Rectal smooth muscle tissue (tissue), 1 donor: Measurements from ENCODE around the gene BMP7.

Experiments used
- H3K27ac ChIP-seq: one replicate; pipeline ENCODE4 v1.7.0; 2013; ENCODE audit warnings: low read depth, low read length, inconsistent platforms
- H3K27me3 ChIP-seq: one replicate; pipeline ENCODE4 v1.7.0; 2013; ENCODE audit warnings: low read length; ENCODE audit not compliant: control insufficient read depth, insufficient read depth
- H3K36me3 ChIP-seq: one replicate; pipeline ENCODE4 v1.7.0; 2013; ENCODE audit warnings: low read length; ENCODE audit not compliant: control insufficient read depth, insufficient read depth
- H3K4me1 ChIP-seq: one replicate; pipeline ENCODE4 v1.7.0; 2013; ENCODE audit warnings: low read length; ENCODE audit not compliant: control insufficient read depth, insufficient read depth
- H3K4me3 ChIP-seq: one replicate; pipeline ENCODE4 v1.7.0; 2013; ENCODE audit warnings: low read length
- H3K9ac ChIP-seq: one replicate; pipeline ENCODE4 v1.7.0; 2013; ENCODE audit warnings: low read length

BMP7 gene

GRCh38 chr20:57131601-57132391, 134.6 kb downstream of the BMP7 start:
- Histone ChIP-seq H3K4me3 (no peak overlapping the region), H3K36me3 (no peaks in the 10 kb centered on the region), H3K27me3 (no peaks in the 10 kb centered on the region), H3K4me1 (no peaks in the 10 kb centered on the region), H3K27ac (no peak overlapping the region), H3K9ac (no peak overlapping the region)

GRCh38 chr20:57131077-57131476, 135.4 kb downstream of the BMP7 start:
- no peak overlapping the region for H3K4me3 ChIP-seq
- no peaks in the 10 kb centered on the region for H3K27me3 ChIP-seq
- H3K9ac ChIP-seq, result no peak overlapping the region
- no peaks in the 10 kb centered on the region for H3K36me3 ChIP-seq
- H3K27ac ChIP-seq, result no peak overlapping the region
- no peaks in the 10 kb centered on the region for H3K4me1 ChIP-seq

GRCh38 chr20:57130160-57130772, 136.2 kb downstream of the BMP7 start:
- Histone ChIP-seq H3K4me3 (no peak overlapping the region), H3K9ac (no peak overlapping the region), H3K27ac (no peak overlapping the region), H3K4me1 (no peaks in the 10 kb centered on the region), H3K36me3 (no peaks in the 10 kb centered on the region), H3K27me3 (no peaks in the 10 kb centered on the region)

GRCh38 chr20:57129303-57129702, 137.1 kb downstream of the BMP7 start:
- H3K27ac ChIP-seq, result no peak overlapping the region
- H3K27me3 ChIP-seq, result no peaks in the 10 kb centered on the region
- H3K4me1 ChIP-seq, result no peaks in the 10 kb centered on the region
- no peak overlapping the region for H3K4me3 ChIP-seq
- no peak overlapping the region for H3K9ac ChIP-seq
- H3K36me3 ChIP-seq, result no peaks in the 10 kb centered on the region

GRCh38 chr20:57128044-57128757, 138.2 kb downstream of the BMP7 start:
- Histone ChIP-seq H3K27me3 (no peaks in the 10 kb centered on the region), H3K36me3 (no peaks in the 10 kb centered on the region), H3K9ac (no peak overlapping the region), H3K4me1 (no peaks in the 10 kb centered on the region), H3K4me3 (no peak overlapping the region), H3K27ac (no peak overlapping the region)

DNA sequence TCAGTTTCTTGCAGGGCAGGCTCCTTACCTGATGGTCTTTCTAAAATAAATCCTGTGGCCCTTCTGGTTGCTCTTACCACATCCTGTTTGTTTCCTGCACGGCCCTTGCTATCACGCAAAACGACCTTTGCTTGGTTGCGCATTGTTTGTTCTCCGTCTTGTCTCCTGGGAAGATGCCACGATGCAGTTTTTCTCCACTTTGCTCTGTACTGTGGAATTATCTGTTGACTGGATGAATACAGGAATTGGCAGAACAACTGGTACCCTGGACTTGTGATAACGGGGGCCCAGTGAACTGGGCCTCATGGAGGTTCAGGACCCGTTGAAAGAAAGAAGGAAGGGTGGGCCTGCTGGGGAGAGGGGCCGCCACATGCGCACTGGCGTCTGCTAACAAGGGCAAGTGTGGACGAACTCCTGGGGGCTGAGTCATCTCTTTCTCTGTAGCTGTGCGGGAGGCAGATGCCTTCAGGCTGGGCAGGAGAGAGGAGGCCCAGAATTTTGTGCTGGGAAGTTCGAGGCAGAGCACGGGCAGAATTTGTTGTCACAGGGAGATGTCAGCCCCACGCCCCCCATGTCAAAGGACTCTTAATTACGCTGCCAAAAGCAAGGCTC, 139.9 kb downstream of the BMP7 start:
- Histone ChIP-seq H3K4me3 (no peak overlapping the region), H3K27ac (no peak overlapping the region), H3K4me1 (no peaks in the 10 kb centered on the region), H3K9ac (no peak overlapping the region), H3K36me3 (no peaks in the 10 kb centered on the region), H3K27me3 (no peaks in the 10 kb centered on the region)

DNA sequence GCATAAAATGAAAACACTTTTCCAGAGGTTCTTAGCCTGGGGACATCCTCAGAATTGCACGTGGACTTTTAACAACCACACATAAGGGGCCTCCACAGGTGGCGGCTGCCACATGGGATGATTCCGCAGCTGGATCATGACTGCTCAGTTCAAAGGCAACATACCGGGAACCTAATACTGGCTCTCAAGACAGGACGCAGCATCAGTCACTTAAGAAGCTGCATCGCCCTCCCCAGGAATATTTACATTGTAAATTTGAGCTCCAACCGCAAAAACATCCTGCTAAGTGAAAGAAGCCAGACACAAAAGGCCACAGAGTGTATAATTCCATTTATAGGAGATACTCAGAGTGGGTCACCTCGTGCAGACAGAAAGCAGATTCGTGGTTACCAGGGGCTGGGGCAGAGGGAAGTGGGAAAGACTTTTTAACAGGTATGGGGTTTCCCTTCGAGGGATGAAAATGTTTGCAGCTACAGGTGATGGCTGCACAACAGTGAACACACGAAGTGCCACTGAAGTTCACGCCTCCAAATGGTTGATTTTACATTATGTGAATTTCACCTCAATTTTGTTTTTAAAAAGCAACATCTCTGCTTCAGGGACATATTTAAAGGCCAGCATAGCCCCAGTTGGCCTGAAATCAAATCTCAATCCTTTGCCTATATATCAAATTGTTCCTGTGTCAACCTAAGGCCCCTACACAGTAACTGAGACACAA, 141.5 kb downstream of the BMP7 start:
- H3K27me3 ChIP-seq, result no peaks in the 10 kb centered on the region
- H3K9ac ChIP-seq, result no peak overlapping the region
- H3K4me1 ChIP-seq, result no peaks in the 10 kb centered on the region
- no peak overlapping the region for H3K27ac ChIP-seq
- no peaks in the 10 kb centered on the region for H3K36me3 ChIP-seq
- H3K4me3 ChIP-seq, result no peak overlapping the region

- H3K36me3 ChIP-seq, result no peaks in the 10 kb centered on the region
- no peaks in the 10 kb centered on the region for H3K4me1 ChIP-seq
- no peak overlapping the region for H3K4me3 ChIP-seq
- H3K9ac ChIP-seq, result no peak overlapping the region
- H3K27ac ChIP-seq, result no peak overlapping the region
- H3K27me3 ChIP-seq, result no peaks in the 10 kb centered on the region
Observed at GRCh38 chr20:57124366-57124765, 142.1 kb downstream of the BMP7 start.

GRCh38 chr20:57123504-57123903, 142.9 kb downstream of the BMP7 start:
- no peaks in the 10 kb centered on the region for H3K4me1 ChIP-seq
- no peak overlapping the region for H3K27ac ChIP-seq
- no peak overlapping the region for H3K9ac ChIP-seq
- H3K36me3 ChIP-seq, result no peaks in the 10 kb centered on the region
- no peak overlapping the region for H3K4me3 ChIP-seq
- H3K27me3 ChIP-seq, result no peaks in the 10 kb centered on the region

- Histone ChIP-seq H3K27me3 (no peaks in the 10 kb centered on the region), H3K36me3 (no peaks in the 10 kb centered on the region), H3K4me1 (no peaks in the 10 kb centered on the region), H3K27ac (no peak overlapping the region), H3K9ac (no peak overlapping the region), H3K4me3 (no peak overlapping the region)
Observed at GRCh38 chr20:57122536-57123489, 143.6 kb downstream of the BMP7 start.

- H3K9ac ChIP-seq, result no peak overlapping the region
- H3K36me3 ChIP-seq, result no peaks in the 10 kb centered on the region
- H3K4me3 ChIP-seq, result no peak overlapping the region
- H3K4me1 ChIP-seq, result no peaks in the 10 kb centered on the region
- no peaks in the 10 kb centered on the region for H3K27me3 ChIP-seq
- H3K27ac ChIP-seq, result no peak overlapping the region
Observed at GRCh38 chr20:57118964-57119363, 147.5 kb downstream of the BMP7 start.
